Ovary (tissue), 3 donors: Measurements from ENCODE around the gene CD53.

Experiments
- CTCF ChIP-seq, 3 donors: fragments of 450-650 bp in 2 of 3; fragments of 200-600 bp in 1 of 3; IDR thresholded peaks; one replicate each; pipeline versions ENCODE4 v1.5.1 to v1.8.0; 2016 to 2022; ENCODE audit warnings: antibody characterized with exemption in 3 of 3, mild to moderate bottlenecking in 1 of 3
- EP300 ChIP-seq: sonication (generic); formaldehyde crosslinking; IDR thresholded peaks from one replicate; pipeline ENCODE4 v1.6.1; 2017; ENCODE audit warnings: antibody characterized with exemption
- POLR2A ChIP-seq: fragments of 450-650 bp; IDR thresholded peaks from one replicate; pipeline ENCODE4 v1.6.1; 2017; ENCODE audit warnings: antibody characterized with exemption, mild to moderate bottlenecking, moderate library complexity
- donor health status: DM: no; HTN: no; CAD: no.

DNA sequence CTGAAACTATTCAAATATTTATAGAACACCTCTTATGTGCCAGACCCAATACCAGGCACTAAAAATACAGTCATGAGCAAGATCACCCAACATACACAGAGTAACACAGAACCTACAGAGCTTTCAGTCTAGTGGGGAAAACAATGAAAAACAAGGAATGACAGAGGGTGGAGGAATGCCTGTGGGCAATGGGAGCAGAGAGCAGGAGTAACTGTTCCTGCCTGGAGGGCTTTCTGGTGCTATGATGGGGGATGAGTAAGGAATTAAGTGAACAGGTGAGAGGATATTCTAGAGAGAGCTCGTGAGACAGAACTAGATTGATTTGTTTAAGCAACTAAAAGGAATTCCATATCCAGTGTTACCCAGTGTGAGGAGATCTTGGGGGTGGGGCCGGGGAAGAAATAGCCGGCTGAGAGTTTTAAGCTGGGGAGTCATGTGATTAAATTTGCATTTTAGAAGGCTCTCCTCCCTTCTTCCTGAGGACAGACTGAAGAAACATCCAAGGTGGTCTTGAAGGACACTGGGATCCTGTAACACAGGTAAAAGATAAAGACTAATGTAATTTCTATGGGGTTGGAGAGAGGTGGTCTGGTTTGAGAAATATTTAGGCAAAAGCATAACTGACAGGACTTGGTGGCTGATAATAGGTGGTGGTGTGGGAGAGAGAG is 2.1 kb upstream of the CD53 start:
- TF ChIP-seq CTCF (IDR thresholded peaks at IDR 0.05) (no peak), POLR2A (no peak), EP300 (no peak)
